ENCODE data around the gene CADPS2. TPM values are rescaled to one million over a fixed set of nuclear protein-coding genes. Genes with fewer than 3 reads are reported as not detected.

Gene CADPS2
- total RNA-seq, 1 experiment from 2014 or later, result 12.2 TPM

DNA sequence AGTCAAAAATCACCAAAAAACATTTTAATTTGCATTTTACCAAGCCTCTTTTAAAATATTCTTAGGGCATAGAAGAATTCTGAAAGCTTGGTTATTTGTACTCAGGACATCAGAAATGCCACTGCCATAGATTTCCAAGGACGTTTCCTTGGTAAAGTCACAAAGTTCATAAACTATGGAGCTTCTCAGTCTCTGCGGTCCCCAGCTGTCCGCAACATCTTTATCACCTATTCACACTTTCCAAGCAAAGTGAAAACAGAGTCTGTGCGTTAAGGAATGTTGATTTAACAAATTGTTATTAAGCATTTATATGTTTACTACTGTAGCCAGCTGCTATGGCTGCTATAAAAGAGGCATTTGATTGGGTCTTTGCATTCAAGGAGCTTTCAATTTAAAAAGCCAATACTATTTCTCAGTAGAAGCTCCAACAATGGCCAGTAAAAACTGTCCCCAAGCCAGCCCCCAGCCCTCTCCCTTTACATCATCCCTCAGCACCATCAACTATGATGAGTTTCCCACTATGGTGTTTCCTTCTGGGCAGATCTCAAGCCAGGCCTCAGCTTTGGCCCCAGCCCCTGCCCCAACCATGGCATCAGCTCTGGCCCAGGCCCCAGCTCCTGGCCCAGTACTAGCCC is 36.8 kb downstream of the CADPS2 start (continued):
- TF ChIP-seq, protein P1, sequence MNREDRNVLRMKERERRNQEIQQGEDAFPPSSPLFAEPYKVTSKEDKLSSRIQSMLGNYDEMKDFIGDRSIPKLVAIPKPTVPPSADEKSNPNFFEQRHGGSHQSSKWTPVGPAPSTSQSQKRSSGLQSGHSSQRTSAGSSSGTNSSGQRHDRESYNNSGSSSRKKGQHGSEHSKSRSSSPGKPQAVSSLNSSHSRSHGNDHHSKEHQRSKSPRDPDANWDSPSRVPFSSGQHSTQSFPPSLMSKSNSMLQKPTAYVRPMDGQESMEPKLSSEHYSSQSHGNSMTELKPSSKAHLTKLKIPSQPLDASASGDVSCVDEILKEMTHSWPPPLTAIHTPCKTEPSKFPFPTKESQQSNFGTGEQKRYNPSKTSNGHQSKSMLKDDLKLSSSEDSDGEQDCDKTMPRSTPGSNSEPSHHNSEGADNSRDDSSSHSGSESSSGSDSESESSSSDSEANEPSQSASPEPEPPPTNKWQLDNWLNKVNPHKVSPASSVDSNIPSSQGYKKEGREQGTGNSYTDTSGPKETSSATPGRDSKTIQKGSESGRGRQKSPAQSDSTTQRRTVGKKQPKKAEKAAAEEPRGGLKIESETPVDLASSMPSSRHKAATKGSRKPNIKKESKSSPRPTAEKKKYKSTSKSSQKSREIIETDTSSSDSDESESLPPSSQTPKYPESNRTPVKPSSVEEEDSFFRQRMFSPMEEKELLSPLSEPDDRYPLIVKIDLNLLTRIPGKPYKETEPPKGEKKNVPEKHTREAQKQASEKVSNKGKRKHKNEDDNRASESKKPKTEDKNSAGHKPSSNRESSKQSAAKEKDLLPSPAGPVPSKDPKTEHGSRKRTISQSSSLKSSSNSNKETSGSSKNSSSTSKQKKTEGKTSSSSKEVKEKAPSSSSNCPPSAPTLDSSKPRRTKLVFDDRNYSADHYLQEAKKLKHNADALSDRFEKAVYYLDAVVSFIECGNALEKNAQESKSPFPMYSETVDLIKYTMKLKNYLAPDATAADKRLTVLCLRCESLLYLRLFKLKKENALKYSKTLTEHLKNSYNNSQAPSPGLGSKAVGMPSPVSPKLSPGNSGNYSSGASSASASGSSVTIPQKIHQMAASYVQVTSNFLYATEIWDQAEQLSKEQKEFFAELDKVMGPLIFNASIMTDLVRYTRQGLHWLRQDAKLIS (CRISPR knock-in tag; IDR thresholded peaks at IDR 0.05; ENCODE audit: borderline replicate concordance), result no peak
- TF ChIP-seq, protein P2, sequence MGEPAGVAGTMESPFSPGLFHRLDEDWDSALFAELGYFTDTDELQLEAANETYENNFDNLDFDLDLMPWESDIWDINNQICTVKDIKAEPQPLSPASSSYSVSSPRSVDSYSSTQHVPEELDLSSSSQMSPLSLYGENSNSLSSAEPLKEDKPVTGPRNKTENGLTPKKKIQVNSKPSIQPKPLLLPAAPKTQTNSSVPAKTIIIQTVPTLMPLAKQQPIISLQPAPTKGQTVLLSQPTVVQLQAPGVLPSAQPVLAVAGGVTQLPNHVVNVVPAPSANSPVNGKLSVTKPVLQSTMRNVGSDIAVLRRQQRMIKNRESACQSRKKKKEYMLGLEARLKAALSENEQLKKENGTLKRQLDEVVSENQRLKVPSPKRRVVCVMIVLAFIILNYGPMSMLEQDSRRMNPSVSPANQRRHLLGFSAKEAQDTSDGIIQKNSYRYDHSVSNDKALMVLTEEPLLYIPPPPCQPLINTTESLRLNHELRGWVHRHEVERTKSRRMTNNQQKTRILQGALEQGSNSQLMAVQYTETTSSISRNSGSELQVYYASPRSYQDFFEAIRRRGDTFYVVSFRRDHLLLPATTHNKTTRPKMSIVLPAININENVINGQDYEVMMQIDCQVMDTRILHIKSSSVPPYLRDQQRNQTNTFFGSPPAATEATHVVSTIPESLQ (CRISPR knock-in tag; IDR thresholded peaks at IDR 0.05), result no peak
- TF ChIP-seq ZNF671 (CRISPR knock-in tag; IDR thresholded peaks at IDR 0.05) (no peak), ATF1 (CRISPR knock-in tag; IDR thresholded peaks at IDR 0.05) (no peak), GABPB1 (CRISPR knock-in tag; IDR thresholded peaks at IDR 0.05) (no peak), RORB (CRISPR knock-in tag; IDR thresholded peaks at IDR 0.05) (no peak), ZNF317 (CRISPR knock-in tag; IDR thresholded peaks at IDR 0.05; ENCODE audit: borderline replicate concordance, low read depth) (no peak)
- TF ChIP-seq, protein P3, sequence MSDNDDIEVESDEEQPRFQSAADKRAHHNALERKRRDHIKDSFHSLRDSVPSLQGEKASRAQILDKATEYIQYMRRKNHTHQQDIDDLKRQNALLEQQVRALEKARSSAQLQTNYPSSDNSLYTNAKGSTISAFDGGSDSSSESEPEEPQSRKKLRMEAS (CRISPR knock-in tag; IDR thresholded peaks at IDR 0.05), result no peak
- TF ChIP-seq, protein P4, sequence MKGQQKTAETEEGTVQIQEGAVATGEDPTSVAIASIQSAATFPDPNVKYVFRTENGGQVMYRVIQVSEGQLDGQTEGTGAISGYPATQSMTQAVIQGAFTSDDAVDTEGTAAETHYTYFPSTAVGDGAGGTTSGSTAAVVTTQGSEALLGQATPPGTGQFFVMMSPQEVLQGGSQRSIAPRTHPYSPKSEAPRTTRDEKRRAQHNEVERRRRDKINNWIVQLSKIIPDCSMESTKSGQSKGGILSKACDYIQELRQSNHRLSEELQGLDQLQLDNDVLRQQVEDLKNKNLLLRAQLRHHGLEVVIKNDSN (CRISPR knock-in tag; IDR thresholded peaks at IDR 0.05), result no peak
- TF ChIP-seq, protein P5, sequence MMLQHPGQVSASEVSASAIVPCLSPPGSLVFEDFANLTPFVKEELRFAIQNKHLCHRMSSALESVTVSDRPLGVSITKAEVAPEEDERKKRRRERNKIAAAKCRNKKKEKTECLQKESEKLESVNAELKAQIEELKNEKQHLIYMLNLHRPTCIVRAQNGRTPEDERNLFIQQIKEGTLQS (CRISPR knock-in tag; conservative IDR thresholded peaks at IDR 0.05), result no peak

DNA sequence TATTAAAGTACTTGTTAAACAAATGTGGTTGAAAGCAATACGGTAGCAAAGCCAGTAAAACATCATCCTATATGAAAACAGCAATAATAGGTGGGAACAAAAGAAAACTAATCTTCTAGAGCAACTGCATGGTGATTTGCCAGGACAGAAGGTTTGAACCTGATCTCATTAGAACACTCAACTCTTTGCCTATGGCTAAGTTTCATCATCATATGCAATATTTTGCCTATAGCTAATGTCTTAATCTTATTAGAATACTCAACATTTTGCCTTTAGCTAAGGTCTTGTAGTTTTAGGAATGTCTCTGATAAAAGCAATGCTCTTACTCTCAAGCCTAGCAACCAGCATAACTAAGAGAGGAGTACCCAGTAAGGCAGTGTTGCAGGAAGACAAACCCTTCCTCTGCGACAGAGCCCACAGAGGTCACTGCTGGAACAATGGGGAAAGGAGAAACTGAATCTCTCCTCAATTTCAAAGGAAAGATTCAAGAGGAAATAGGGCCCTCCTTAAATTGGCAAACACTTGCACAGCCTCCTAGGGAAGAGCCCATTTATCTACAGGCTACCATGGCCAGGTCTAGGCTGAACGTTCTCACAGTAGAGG is 38.3 kb downstream of the CADPS2 start:
- H3K36me3 Mint-ChIP-seq, result peaks cover 5% of the 10 kb centered on the region
- POLR2A ChIA-PET, result no interaction called here
- no peak overlapping the region for H3K4me3 Mint-ChIP-seq
- TF ChIP-seq ESRRA (CRISPR knock-in tag; IDR thresholded peaks at IDR 0.05; ENCODE audit: borderline replicate concordance), result no peak
- no peak overlapping the region for H3K27ac Mint-ChIP-seq
- DNase-seq (ENCODE audit: low spot score) (no peak), ATAC-seq (peak; percentile 83)
- peaks cover 25% of the 10 kb centered on the region for H3K4me1 Mint-ChIP-seq
- H3K9me3 Mint-ChIP-seq, result peaks cover 19% of the 10 kb centered on the region
- CTCF ChIA-PET, result no interaction called here
- H3K27me3 Mint-ChIP-seq (ENCODE audit: low read depth), result no peaks in the 10 kb centered on the region

DNA sequence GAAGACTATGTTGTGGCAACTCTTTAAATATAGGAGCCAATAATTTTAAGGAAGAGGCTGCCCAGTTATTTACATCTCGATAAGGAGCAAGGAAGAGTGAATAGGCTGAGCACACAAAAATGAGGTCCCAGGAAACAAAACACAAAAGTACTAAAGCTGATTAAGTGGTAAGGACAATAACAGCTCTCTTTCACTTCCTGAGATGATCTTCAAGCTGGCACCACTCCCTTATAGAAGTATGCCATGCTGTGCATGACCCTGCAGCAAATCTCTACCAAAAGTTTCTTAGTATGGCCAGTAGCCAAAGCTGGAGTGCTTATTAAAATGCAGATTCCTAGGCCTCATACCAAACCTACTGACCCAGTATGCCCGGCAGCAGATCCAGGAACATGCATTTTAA is 39.7 kb downstream of the CADPS2 start:
- Mint-ChIP-seq H3K4me3 (no peak overlapping the region), H3K27ac (no peak overlapping the region), H3K9me3 (peaks cover 19% of the 10 kb centered on the region), H3K4me1 (peaks cover 26% of the 10 kb centered on the region), H3K36me3 (peaks cover 5% of the 10 kb centered on the region), H3K27me3 (ENCODE audit: low read depth) (no peaks in the 10 kb centered on the region)
- ATAC-seq (no peak), DNase-seq (ENCODE audit: low spot score) (no peak)
- ChIA-PET POLR2A (no interaction called here), CTCF (no interaction called here)
- no peak for TF ChIP-seq NR2C2 (CRISPR knock-in tag; IDR thresholded peaks at IDR 0.05)
- TF ChIP-seq, protein P6, sequence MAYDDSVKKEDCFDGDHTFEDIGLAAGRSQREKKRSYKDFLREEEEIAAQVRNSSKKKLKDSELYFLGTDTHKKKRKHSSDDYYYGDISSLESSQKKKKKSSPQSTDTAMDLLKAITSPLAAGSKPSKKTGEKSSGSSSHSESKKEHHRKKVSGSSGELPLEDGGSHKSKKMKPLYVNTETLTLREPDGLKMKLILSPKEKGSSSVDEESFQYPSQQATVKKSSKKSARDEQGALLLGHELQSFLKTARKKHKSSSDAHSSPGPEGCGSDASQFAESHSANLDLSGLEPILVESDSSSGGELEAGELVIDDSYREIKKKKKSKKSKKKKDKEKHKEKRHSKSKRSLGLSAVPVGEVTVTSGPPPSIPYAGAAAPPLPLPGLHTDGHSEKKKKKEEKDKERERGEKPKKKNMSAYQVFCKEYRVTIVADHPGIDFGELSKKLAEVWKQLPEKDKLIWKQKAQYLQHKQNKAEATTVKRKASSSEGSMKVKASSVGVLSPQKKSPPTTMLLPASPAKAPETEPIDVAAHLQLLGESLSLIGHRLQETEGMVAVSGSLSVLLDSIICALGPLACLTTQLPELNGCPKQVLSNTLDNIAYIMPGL (CRISPR knock-in tag; IDR thresholded peaks at IDR 0.05), result no peak
- TF ChIP-seq, protein P2 (CRISPR knock-in tag; IDR thresholded peaks at IDR 0.05), result no peak
- TF ChIP-seq TCF7 (CRISPR knock-in tag; IDR thresholded peaks at IDR 0.05; ENCODE audit: low read depth), result no peak
- no peak for TF ChIP-seq TEAD1 (CRISPR knock-in tag; IDR thresholded peaks at IDR 0.05)
- no peak for TF ChIP-seq ZNF396 (CRISPR knock-in tag; IDR thresholded peaks at IDR 0.05; ENCODE audit: borderline replicate concordance)
- TF ChIP-seq ZNF232 (CRISPR knock-in tag; IDR thresholded peaks at IDR 0.05), result no peak
- no peak for TF ChIP-seq ZNF416 (CRISPR knock-in tag; IDR thresholded peaks at IDR 0.05)
- TF ChIP-seq FOXP1 (CRISPR knock-in tag; IDR thresholded peaks at IDR 0.05; ENCODE audit: borderline replicate concordance), result no peak
- no peak for TF ChIP-seq JAZF1 (CRISPR knock-in tag; IDR thresholded peaks at IDR 0.05)
- no peak for TF ChIP-seq KAT7 (CRISPR knock-in tag; IDR thresholded peaks at IDR 0.05; ENCODE audit: borderline replicate concordance)

Data from WTC11 (cell line).